NCI-H510A (cell line): ENCODE measurements around the gene POLR1A.

Experiments
- DNase-seq: peaks from one replicate; lab custom pipeline; 2025; lab: John Stamatoyannopoulos, UW

POLR1A gene

GRCh38 chr2:86064006-86064405, 41.7 kb downstream of the POLR1A start:
- DNase-seq: no peak

GRCh38 chr2:86062043-86062442, 43.6 kb downstream of the POLR1A start:
- DNase-seq: no peak

- DNase-seq: no peak
Observed at GRCh38 chr2:86056590-86057331, 48.9 kb downstream of the POLR1A start.

DNA sequence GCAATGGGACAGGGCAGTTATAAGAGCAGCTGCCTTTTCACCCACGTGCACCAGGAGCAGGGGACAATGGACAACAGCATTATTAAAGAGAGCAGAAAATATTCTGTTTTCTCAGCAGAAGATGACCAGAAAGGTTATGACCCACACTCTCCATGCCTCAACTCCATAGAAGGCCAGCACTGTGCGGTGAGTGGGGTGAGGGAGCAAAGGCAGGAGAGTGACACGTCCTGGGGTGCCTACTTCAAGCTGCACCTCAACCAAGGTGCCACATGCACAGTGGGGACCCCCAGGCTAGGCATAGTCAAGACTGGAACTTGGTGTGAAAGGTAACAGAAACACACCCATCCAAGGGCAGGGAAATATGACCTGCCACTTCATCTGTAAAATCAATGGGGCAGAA, 50.4 kb downstream of the POLR1A start:
- DNase-seq: no peak

DNA sequence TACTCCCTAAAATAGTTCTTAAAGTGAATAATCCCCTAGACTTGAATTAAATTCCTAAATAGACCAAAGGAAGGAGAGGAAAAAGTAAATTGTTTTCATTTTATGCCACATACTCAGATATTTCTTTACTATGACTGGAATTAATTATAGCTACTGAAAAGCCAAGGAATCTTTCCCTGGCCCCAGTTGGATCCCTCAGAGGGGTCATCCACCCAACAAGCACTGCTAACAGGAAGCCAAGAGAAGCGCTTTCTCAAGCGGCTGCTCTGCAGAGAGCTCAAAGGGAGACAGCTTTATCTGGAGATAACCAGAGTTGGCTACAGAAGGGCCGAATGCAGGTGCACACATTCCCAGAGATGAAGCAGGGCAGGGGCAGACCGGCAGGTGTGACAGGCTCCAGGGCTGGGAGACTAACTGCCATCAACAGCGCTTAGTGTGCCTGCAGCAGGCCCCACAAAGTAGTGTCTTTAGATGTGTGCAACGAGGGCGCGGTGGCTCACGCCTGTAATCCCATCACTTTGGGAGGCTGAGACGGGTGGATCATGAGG, 51.1 kb downstream of the POLR1A start:
- DNase-seq: no peak

GRCh38 chr2:86053166-86053565, 52.5 kb downstream of the POLR1A start:
- no peak for DNase-seq

- no peak for DNase-seq
Observed at GRCh38 chr2:86052676-86053075, 53.0 kb downstream of the POLR1A start.

DNA sequence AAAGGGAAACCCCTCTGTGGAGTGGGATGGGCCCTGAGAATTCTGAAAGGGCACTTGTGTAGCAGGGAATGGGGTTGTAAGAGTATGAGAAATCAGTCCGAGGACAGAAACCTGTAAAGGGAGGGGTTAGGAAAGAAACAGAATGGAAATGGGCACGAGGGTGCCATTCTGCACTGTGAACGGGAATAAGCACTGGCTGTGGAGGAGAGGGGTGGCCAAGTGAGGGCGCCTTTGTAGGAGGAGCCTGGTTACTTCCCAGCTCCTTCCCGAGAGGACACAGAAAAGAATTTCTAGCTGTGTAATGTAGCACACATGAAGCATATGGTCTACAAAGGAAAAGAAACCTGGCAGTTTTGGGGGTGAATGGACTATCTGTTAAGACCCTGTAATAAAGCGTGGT, 53.4 kb downstream of the POLR1A start:
- no peak for DNase-seq

- DNase-seq: no peak
Observed at GRCh38 chr2:86050301-86050700, 55.4 kb downstream of the POLR1A start.

GRCh38 chr2:86049529-86049928, 56.2 kb downstream of the POLR1A start:
- DNase-seq: no peak

DNA sequence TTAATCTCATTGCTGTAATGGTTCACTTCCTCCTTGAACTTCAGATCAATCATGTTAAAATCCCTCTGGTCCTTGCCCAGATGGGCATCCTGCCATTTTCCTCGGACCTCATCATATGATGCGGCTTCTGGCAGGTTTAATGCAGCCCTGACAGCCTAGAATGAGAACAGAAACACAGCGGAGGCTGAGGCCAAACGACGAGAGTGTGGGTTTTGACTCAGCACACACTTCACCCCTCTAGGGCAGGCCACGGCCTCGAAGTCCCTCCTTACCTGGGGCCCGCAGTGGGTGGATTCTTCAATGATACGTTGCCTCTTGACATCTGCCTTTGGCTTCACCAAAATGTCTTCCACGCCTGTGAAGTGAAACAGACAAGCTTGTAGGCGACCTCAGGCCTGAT, 56.8 kb downstream of the POLR1A start:
- DNase-seq: no peak

GRCh38 chr2:86048383-86048701, 57.3 kb downstream of the POLR1A start:
- DNase-seq: no peak

DNA sequence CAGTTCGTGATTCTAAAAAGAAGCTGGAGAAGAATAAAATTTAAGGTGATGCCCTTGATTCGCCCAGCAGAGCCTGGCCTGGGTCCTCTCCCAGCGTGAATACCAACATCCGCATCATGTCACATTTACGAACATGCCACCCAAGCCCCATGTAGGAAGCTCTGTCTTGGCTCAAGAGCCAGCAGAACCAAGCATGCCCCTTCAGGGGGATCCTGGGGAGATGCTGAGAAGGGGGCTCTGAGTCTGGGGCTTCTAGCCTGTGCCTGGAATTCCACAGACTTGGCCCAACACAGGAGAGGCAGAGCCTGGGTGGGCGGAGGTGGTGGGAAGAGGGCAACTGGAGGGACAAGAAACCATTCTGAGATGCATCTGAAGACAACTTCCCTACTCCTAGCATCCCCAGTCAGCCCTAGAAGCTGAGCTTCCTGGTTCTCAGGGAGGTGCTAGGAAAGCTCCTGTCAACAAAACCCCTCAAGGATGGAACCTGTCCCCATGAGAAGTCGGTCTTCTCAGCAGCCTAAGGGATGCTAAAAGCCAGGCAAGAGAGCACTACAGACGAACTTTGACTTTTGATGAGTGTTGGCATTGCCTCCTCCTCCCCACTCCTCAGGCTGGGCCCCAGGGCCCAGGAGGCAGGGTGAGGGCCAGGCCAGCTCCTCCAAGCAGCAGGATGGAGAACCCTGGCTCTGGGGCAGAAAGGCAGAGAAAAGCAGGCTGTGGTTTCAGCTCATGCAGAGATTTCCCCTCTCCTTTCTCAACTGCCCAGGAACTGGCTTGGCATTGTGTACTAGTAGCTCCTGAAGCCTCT, 57.9 kb downstream of the POLR1A start:
- DNase-seq: no peak

- DNase-seq: no peak
Observed at GRCh38 chr2:86045541-86045940, 60.1 kb downstream of the POLR1A start.

- no peak for DNase-seq
Observed at GRCh38 chr2:86044614-86045013, 61.1 kb downstream of the POLR1A start.

GRCh38 chr2:86044045-86044444, 61.6 kb downstream of the POLR1A start:
- DNase-seq: no peak

DNA sequence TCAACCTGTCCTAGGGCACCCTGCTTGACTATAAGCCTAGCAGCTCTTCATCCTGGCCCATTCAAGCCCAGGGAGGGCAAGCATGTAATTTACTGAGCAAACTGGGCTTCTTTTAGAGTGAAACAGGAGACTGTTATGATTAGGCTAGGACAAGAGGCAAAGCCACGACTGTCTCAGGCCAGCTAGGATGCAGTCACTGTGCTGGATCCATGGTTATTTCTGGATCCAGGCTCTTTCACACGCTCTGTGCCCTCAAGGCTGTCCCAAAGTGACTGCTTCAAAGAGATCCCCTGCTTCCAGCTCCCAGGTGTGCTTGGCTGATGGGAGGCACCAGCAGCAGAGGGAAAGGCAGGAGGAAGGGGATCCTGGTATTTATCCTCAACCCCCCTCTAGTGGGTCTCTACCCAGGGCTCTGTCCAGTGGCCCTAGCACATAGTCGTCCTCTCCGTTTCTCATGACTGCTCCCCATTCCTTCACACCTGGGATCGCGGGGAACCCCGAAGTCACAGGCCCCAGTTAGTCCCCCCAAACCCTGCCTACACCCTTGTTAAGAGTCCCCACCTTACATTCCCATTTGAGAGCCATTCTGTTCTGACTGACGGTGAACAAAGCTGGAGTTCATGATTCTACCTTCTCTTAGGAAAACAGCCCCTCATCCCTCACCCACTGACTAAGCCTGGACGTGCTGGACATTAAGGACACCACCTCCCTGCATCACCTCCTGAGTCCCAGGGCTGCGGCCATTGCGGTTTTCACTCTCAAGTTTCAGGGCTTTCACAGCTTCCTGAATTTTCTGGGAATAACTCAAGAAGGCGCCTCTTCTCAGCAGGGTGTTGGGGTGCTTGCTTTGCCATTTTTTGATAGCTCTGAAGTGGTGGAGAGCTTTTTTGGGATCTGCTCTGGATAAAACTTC, 63.2 kb downstream of the POLR1A start:
- no peak for DNase-seq

DNA sequence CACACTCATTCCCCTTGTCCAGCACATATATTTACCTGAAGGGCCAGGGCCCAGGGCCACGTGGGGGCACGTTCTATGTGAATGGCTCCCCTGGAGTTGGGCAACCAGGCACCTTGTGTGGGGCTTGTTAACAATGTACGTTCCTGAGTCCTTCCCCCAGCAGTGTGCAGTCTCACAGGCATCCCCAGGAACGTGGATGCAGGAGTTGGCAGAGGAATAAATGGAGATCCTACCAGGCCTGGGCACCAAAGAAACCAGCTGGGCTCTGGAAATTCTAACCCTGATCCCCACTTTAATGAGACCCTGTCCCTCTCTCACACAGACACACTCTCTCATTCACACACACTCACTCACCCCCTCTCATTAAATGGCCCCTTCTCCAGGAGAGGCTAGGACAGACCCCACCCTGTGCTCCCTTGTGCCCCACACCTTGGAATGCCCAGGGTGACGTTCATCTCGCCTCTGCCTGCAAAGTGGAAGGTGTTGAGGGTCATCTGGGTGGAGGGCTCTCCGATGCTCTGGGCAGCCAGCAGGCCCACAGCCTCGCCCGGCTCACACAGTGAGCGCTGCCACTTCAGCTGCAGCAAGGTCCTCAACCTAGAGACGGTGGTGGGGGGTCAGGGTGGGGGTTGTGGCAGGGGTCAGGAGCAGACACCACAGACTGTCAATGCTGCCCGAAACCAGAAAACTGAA, 65.6 kb downstream of the POLR1A start:
- no peak for DNase-seq

DNA sequence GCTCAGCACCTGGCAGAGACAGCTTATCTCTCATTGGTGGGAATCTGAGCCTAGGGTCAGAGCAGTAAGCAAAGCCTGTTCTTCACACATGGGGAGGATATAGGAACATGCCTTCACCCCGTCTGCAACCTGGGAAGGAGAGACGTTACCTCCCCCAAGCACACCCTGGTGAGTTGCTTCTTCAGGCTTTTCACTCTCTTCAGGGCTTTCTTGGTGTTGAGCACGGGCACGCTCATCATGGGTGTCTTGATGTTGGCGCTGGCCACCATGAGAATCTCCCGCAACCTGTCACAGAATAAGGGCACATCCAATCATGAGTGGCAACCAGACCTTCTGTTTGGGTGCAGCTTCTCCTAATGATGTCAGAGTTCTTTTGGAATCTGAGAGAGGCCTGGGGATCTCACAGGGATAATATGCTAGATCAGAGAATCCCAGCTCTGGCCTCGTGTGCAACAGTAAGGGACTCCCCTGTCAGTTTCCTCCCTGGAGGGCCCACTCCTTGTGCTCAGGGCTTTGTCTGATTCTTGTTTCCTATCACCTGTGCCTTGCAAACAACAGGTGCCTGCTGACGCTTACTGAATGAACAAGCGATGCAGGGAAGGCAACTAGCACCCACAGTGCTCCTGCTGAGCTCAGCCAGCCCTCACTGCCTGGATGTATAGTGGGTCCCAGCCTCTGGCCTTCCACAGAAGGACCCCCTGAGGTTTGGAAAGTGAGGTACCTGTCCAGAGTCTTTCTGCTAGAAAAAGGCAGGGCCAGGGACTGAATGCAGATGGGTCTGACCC, 66.3 kb downstream of the POLR1A start:
- DNase-seq: no peak

DNA sequence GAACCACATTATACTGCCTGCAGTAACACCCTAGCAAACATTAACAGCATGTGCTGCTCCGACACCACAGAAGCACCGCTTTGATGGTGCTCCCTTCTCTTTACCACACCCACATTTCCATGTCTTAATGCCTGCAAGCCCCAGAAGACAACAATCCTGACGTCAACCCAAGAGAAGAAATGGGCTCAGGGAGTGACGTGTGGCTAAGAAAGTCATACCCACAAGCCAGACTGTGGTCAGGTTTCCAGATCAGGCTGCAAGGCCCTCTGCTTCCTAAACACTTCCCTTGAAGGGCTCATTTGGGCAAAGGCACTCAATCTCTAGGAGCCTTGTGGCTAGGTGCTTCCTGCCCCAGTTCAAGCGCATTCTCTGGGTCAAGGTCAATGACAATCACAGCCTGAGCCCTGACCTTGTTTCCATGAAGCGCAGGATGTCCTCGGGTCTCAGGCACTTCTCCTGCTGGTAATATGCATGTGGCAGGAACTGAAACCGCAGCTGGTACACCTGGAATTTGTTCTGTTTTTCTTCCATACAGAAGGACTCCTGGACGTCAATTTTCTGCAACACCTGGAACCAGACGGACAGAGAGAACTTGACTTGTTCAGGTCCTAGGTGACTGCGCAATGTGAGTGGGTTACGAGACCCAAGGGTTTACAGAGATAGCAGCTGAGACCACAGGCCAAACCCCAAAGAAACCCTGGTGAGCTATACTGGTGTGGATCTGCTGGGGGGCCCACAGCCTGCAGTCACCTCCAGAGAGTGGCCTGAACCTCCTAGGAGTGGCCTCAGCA, 67.2 kb downstream of the POLR1A start:
- no peak for DNase-seq
